Prostate gland (tissue), 2 donors: ENCODE data around the gene C1orf174.

Source experiments
- CTCF ChIP-seq, 4 experiments: fragments of 200-600 bp in 2 of 4; fragments of 450-650 bp in 2 of 4; sonication (generic) in 2 of 4; IDR thresholded peaks; 1 replicate in 3 of 4; 2 replicates in 1 of 4; pipeline ENCODE4 v1.5.1; 2016 to 2019; ENCODE audit warnings: antibody characterized with exemption in 4 of 4, mild to moderate bottlenecking in 2 of 4, moderate library complexity in 2 of 4
- POLR2A ChIP-seq: fragments of 450-650 bp; IDR thresholded peaks from one replicate; pipeline ENCODE4 v1.6.1; 2016; ENCODE audit warnings: antibody characterized with exemption, mild to moderate bottlenecking
- POLR2AphosphoS5 ChIP-seq: sonication (generic); formaldehyde crosslinking; IDR thresholded peaks from one replicate; pipeline ENCODE4 v1.6.1; 2017; ENCODE audit warnings: antibody characterized with exemption

GRCh38 chr1:3902571-3903091 lies 2.6 kb upstream of the C1orf174 start:
- TF ChIP-seq CTCF (IDR thresholded peaks at IDR 0.05) (no peak), POLR2A (no peak), POLR2AphosphoS5 (no peak)
